HL-60/S4 treated with phorbol 12-myristate 13-acetate at 8.2 ng/mL for 4 days and 3 days (cell line): Measurements from ENCODE around the gene TNFRSF13B.
"Not testable (repeated sequence)": the region's sequence is repeated elsewhere in the genome, so short reads cannot be mapped to it uniquely, and the experiment has no call there.

Experiments
- in situ Hi-C: fragments of 300-500 bp; cut with MboI; formaldehyde crosslinking; loops from 2 replicates; pipeline ENCODE4 v1.15.0; 2022; ENCODE audit warnings: low sequenced_read_pairs

The TNFRSF13B gene

GRCh38 chr17:17008621-17009397, 36.9 kb upstream of the TNFRSF13B start:
- in situ Hi-C loops = loop anchor here (25.0 kb wide), 1 partner anchor 103 kb away; no protein-coding TSS in a partner anchor

- in situ Hi-C loops = loop anchor here (25.0 kb wide), 1 partner anchor 104 kb away; no protein-coding TSS in a partner anchor
Observed at GRCh38 chr17:17007891-17008290, 36.0 kb upstream of the TNFRSF13B start.

DNA sequence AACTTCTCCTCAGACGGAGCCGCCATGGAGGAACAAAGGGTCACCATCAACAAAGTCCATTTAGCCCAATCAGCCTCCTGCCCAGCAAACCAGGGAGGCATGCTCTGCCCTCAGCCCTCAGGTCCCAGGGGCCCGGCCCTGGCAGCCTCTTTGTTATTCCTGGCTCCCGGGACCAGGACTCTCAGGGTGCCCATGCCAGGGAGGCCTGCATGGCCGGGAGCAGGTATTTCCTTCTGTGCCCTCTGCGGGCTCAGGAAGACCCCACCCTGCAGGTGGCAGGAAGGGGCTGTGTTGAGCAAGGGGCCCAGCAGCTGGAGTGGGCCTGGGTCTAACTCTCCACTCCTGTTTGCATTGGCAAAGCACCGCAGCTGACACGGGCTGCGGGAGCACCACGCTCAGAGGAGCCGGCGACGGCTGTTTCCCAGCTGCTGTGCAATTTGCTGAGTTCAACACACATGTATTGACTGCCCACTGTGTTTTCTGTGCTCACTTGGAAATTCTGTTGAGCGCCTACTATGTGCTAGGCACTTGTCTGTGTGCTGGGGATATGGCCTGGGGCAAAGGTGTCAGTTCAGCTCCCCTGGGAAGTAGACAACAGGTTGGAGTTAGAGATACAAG, 33.2 kb upstream of the TNFRSF13B start:
- in situ Hi-C loops = loop anchor here (25.0 kb wide), 1 partner anchor 107 kb away; no protein-coding TSS in a partner anchor

GRCh38 chr17:17004251-17004996, 32.5 kb upstream of the TNFRSF13B start:
- in situ Hi-C loops = loop anchor here (25.0 kb wide), 1 partner anchor 108 kb away; no protein-coding TSS in a partner anchor

DNA sequence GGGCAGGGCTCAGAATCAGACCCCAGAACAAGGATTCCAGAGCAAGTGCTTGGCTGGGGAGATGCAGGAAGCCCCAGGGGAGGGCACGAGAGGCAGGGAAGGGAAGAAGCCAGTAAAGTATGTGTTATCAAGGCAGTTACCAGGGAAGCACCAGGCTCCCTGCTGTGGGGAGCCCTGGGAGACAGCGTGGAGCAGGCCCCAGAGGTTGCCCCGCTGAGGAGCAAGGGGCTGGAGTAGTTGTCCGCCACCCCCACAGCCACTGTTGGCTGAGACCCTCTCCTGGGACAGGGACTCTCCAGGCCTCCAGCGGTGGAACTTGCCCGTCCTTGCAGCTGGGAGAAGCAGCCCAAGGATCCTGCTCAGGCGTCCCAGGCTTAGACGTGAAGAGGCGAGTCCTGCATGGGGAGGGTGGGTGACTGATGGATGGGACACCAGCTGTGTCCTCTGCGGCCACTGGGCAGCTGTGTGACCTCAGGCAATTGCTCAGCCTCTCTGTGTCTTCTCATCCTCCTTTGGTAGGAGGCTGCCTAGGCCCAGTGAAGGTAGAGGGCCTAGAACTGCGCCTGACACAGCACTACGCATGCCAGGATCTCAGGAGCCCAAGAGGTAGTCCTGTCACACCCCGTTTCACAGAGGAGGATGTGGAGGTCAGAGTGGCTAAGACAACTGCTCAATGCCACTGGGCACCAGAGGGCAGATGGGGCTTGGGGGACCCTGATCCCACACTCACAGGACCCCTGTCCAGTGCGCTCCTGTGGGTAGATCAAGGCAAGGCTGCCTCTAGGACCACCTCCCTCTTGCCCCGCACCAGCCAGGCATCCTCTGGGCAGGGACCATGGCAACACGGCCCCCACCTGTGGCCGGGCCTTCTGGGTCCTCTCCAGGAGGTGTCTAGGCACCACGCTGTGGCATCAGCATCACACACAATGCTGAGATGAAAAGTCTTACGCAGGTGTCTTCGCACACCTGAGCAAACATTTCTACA, 31.1 kb upstream of the TNFRSF13B start:
- in situ Hi-C loops = loop anchor here (25.0 kb wide), 1 partner anchor 109 kb away; no protein-coding TSS in a partner anchor

DNA sequence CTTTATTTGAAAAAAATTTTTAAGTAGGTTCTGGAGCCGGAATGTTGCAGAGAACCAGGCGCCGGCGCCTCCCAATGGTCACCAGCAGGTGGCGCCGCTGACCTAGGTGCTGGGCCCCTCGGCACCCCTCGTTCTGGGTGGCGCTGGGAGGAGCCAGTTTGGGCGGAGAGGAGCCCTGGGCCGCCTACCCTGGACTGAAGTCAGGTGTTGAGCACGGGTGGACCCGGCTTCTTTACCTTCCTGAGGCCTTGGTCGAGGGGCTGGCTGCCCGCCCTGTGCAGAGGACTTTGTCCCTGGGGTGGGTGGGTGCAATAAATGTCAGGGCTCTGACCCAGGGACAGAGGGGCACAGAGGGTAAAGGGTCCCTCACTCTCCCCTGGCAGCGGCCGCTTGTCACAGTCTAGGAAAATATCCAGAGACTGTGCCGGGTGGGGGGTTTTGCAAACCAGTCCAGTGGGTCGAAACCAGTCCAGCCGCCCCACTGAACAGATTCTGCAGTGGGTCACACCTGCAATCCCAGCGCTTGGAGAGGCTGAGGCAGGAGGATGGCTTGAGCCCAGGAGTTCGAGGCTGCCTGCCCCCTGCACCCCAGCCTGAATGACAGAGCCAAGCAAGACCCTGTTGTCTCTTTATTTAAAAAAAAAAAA, 30.1 kb upstream of the TNFRSF13B start:
- in situ Hi-C loops = loop anchor here (25.0 kb wide), 1 partner anchor 110 kb away; no protein-coding TSS in a partner anchor

DNA sequence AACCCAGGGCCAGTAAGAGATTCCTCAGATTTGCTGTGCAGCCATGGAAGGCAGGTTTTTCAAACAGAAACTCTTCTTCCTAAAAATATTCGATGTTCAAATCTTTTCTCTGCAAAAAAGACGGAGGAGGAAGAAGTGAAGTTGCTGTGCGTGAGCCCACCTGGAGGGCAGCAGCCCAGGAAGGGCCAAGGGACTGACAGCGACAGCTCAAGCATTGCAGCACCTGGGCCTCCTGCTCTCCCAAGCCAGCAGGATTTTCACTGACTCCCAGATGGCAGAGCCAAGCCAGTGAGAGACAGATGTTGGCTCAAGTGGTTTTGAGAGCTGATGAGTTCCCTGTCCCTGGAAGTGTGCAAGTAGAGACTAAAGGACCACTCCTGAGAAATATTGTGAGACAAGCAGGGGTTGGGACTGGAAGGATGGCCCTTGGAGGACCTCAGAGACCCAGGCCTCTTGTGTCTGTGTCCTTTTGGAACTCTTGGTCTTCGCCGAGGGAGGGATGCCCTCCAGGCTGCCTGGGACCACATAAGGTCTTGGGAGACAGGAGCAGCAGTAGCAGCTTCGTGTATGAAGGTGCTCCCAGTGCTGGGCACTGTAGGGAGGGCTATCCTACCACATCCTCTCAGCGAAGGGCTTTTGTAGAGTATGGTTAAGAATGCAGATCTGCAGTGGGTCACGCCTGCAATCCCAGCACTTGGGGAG, 29.3 kb upstream of the TNFRSF13B start:
- in situ Hi-C loops = loop anchor here (25.0 kb wide), 1 partner anchor 111 kb away; no protein-coding TSS in a partner anchor

- in situ Hi-C loops = loop anchor here (25.0 kb wide), 1 partner anchor 112 kb away; no protein-coding TSS in a partner anchor
Observed at GRCh38 chr17:16999931-17000625, 28.2 kb upstream of the TNFRSF13B start.

- in situ Hi-C loops = no loop called here
Observed at GRCh38 chr17:16997514-16998429, 25.9 kb upstream of the TNFRSF13B start.

GRCh38 chr17:16996726-16997125, 24.8 kb upstream of the TNFRSF13B start:
- in situ Hi-C loops = not testable (repeated sequence)

DNA sequence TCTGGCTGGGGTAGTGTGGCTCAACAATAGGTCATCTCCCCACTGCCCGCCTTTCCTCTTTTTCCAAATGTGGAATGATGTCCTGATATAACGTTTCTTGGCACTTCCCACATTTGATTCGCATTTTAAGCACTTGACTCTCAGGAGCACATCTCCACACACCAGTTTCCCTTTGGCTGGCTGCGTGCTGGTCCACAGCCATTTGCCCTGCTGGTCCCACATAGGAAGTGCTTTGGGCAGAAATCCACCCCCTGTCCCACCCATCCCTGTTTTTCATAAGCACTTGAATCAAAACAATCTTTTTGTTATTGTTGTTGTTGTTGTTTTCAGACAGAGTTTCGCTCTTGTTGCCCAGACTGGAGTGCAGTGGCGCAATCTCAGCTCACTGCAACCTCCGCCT, 24.0 kb upstream of the TNFRSF13B start:
- in situ Hi-C loops = no loop called here

DNA sequence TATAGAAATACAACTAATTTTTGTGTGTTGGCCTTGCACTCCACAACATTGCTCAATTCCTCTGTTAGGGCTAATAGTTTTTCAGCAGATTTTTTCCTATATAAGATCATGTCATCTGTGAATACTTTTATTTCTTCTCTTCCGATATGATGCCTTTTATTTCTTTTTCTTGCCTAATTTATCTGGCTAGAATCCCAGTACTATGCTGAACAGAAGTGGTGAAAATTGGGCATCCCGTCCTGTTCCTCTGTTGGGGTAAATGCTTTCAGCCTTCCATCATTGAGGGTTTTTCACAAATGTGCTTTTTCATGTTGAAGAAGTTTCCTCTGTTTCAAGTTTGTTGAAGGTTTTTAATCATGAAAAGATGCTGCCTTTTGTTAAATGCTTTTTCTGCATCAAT, 22.7 kb upstream of the TNFRSF13B start:
- in situ Hi-C loops = no loop called here

- in situ Hi-C loops = no loop called here
Observed at GRCh38 chr17:16991349-16992009, 19.6 kb upstream of the TNFRSF13B start.

DNA sequence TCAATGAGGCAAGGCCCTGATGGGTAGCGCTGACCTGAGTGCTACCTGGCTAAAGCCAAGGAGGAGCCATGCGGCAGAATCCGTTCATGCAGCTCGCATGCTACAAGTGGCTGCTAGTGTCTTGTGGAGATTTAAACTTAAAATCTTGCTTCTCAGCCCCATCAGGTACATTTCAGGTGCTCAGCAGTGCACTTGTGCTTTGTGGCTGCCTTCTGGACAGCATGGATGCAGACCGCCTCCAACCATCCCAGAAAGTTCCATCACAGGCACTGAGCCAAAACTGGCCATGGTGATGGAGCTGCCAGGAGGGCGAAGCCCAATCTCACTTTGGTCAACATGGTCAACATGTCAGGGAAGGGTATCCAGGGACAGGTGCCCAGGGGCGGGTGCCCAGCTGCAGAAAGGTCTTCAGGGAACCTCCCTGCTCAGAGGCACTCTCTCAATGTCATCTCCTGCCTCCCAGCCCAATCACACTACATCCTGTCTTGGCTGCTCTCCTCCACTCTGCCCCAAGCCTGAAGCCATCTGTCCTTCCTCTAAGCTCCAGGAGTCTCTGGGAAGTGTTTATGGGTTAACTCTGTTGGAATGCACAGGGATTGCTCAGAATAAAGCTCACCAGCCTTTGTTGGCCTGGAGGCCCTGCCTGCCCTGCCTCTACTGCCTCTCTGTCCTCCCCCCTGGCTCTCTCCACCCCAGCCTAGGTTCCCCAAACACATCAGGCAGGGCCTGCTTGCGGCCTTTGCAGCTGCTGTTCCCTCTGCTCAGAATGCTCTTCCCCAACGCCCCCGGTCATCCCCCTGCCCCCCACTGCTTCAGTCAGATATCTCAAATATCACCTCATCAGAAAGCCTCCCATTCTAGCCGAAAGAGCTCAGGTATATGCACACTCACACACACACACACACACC, 18.3 kb upstream of the TNFRSF13B start:
- in situ Hi-C loops = no loop called here

DNA sequence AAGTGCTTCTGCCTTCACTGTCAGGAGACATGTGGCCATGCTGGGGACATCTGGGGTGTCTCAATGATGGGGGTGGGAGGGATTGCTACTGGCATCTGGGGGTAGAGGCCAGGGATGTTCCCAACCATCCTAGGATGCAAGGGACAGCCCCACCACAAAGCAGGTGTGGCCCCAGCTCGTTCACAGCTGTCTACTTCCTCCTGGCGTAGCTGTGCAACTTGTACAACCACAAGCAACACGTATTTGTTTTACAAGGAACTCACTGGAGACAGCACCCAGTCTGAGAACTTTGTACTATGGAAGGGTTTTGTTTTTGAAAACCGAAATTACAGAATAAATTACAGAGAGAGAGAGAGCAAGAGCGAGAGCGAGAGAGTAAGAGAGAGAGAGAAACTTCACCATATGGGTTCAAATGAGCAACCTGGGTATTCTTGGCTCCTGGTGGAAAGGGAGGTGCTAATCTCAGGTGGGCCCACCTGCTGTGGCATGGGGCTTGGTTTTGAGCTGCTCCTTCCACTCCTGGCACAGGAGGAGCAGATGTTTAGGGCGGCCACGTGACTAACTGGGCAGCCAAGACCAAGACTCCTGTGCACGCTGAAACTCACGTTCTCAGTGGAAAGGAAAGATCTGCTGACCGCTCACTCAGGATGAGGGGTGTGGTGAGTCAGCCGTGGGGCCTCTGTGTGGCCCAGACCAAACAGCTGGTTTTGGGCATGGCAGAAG, 17.5 kb upstream of the TNFRSF13B start:
- in situ Hi-C loops = no loop called here
